Activated naive CD4-positive, alpha-beta T cell treated with anti-CD3 and anti-CD28 coated beads for 36 hours (primary cell): ENCODE data around the gene KCNF1. TPM values are rescaled to one million over a fixed set of nuclear protein-coding genes. Genes with fewer than 3 reads are reported as not detected.

Source experiments
- CTCF ChIA-PET: fragments of 350-600 bp; sonication (Branson Sonifier 250); formaldehyde crosslinking; loops from one replicate; lab custom pipeline; 2021; ENCODE audit warnings: antibody characterized with exemption; lab: Charles Lee
- DNase-seq: peaks from one replicate; pipeline ENCODE4 v3.0.0-alpha.2; 2020
- H3K27ac Mint-ChIP-seq: one replicate; pipeline ENCODE4 v1.8.0; 2021; ENCODE audit warnings: mild to moderate bottlenecking, mixed read lengths
- H3K27me3 Mint-ChIP-seq: one replicate; pipeline ENCODE4 v1.8.0; 2021; ENCODE audit warnings: low read depth, mixed read lengths
- H3K36me3 Mint-ChIP-seq: one replicate; pipeline ENCODE4 v1.8.0; 2021; ENCODE audit warnings: low read depth, mixed read lengths
- H3K4me1 Mint-ChIP-seq: one replicate; pipeline ENCODE4 v1.8.0; 2021; ENCODE audit warnings: low read depth, mixed read lengths
- H3K4me3 Mint-ChIP-seq: one replicate; pipeline ENCODE4 v1.8.0; 2021; ENCODE audit warnings: mild to moderate bottlenecking, moderate library complexity, mixed read lengths
- H3K9me3 Mint-ChIP-seq: one replicate; pipeline ENCODE4 v1.8.0; 2021; ENCODE audit warnings: mixed read lengths
- intact Hi-C: fragments of 100-400 bp; cut with micrococcal nuclease; formaldehyde crosslinking; loops from one replicate; pipeline ENCODE4 v1.15.1; 2023
- total RNA-seq, 2 experiments: library from RNA; stranded (reverse); gene quantifications; one replicate each; pipeline ENCODE4 v1.2.3, GENCODE V29; 2021

The KCNF1 gene
- total RNA-seq, 2 experiments from 2014 or later: not detected

- peaks cover 6% of the 10 kb centered on the region for H3K27me3 Mint-ChIP-seq
- H3K36me3 Mint-ChIP-seq: no peaks in the 10 kb centered on the region
- no peak overlapping the region for H3K4me3 Mint-ChIP-seq
- no peaks in the 10 kb centered on the region for H3K4me1 Mint-ChIP-seq
- H3K9me3 Mint-ChIP-seq: no peaks in the 10 kb centered on the region
- no peak for DNase-seq
- CTCF ChIA-PET: interaction anchor here (1.0 kb wide), 1 partner anchor 60 kb away, joined by 3 read pairs; no protein-coding TSS in a partner anchor
- no peak overlapping the region for H3K27ac Mint-ChIP-seq
- intact Hi-C loops: no loop called here
These were observed 16.5 kb upstream of the KCNF1 start for GRCh38 chr2:10895231-10895630.

DNA sequence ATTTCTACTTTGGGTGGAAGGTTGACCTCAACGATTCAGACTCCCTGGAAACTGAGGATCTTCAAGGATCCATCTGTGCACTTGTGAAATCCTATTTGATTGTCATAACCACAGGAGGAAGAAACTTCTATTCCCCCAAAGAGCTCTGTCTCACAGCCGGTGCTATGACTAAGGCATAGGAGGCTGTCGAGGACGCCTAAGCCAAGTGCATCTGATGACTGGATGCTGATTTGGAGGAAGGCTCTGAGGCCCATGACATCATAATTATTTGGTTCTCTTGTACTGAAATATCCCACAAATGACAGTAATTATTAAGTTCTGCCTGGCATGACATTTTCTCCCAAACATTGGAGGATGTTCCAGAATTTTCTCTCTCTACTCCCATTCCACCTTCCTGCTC, 13.8 kb upstream of the KCNF1 start:
- no peaks in the 10 kb centered on the region for H3K4me1 Mint-ChIP-seq
- no peak overlapping the region for H3K27ac Mint-ChIP-seq
- DNase-seq: no peak
- CTCF ChIA-PET: no interaction called here
- H3K27me3 Mint-ChIP-seq: peaks cover 6% of the 10 kb centered on the region
- intact Hi-C loops: no loop called here
- H3K4me3 Mint-ChIP-seq: no peak overlapping the region
- H3K9me3 Mint-ChIP-seq: no peaks in the 10 kb centered on the region
- no peaks in the 10 kb centered on the region for H3K36me3 Mint-ChIP-seq

GRCh38 chr2:10900216-10901109, 11.3 kb upstream of the KCNF1 start:
- intact Hi-C loops: loop anchor here (1.0 kb wide), 1 partner anchor 65 kb away; no protein-coding TSS in a partner anchor
- Mint-ChIP-seq H3K4me1 (no peaks in the 10 kb centered on the region), H3K4me3 (no peak overlapping the region), H3K27me3 (peaks cover 4% of the 10 kb centered on the region), H3K27ac (no peak overlapping the region), H3K9me3 (no peaks in the 10 kb centered on the region), H3K36me3 (no peaks in the 10 kb centered on the region)
- CTCF ChIA-PET: interaction anchor here (0.6 to 1.2 kb wide), 4 partner anchors 8 to 764 kb away, joined by 3 to 4 read pairs (median 4); no protein-coding TSS in a partner anchor
- DNase-seq: peak; percentile 23

GRCh38 chr2:10901160-10901939, 10.4 kb upstream of the KCNF1 start:
- no peak for DNase-seq
- Mint-ChIP-seq H3K9me3 (no peaks in the 10 kb centered on the region), H3K4me3 (no peak overlapping the region), H3K4me1 (no peaks in the 10 kb centered on the region), H3K36me3 (no peaks in the 10 kb centered on the region), H3K27me3 (peaks cover 2% of the 10 kb centered on the region), H3K27ac (no peak overlapping the region)
- CTCF ChIA-PET: interaction anchor here (0.9 to 1.2 kb wide), 2 partner anchors 66 to 69 kb away, joined by 4 read pairs; no protein-coding TSS in a partner anchor
- intact Hi-C loops: no loop called here

GRCh38 chr2:10903861-10904210, 7.9 kb upstream of the KCNF1 start:
- no peaks in the 10 kb centered on the region for H3K27me3 Mint-ChIP-seq
- intact Hi-C loops: no loop called here
- H3K27ac Mint-ChIP-seq: no peak overlapping the region
- no peaks in the 10 kb centered on the region for H3K9me3 Mint-ChIP-seq
- H3K36me3 Mint-ChIP-seq: no peaks in the 10 kb centered on the region
- no peak overlapping the region for H3K4me3 Mint-ChIP-seq
- DNase-seq: no peak
- CTCF ChIA-PET: interaction anchor here (0.7 kb wide), 1 partner anchor 21 kb away, joined by 9 read pairs; no protein-coding TSS in a partner anchor
- H3K4me1 Mint-ChIP-seq: no peaks in the 10 kb centered on the region

GRCh38 chr2:10904455-10904854, 7.3 kb upstream of the KCNF1 start:
- no peaks in the 10 kb centered on the region for H3K4me1 Mint-ChIP-seq

GRCh38 chr2:10905006-10905861, 6.5 kb upstream of the KCNF1 start:
- no peaks in the 10 kb centered on the region for H3K4me1 Mint-ChIP-seq
- H3K27me3 Mint-ChIP-seq: peaks cover 2% of the 10 kb centered on the region
- no peak overlapping the region for H3K4me3 Mint-ChIP-seq
- no peaks in the 10 kb centered on the region for H3K9me3 Mint-ChIP-seq
- H3K27ac Mint-ChIP-seq: no peak overlapping the region
- no peaks in the 10 kb centered on the region for H3K36me3 Mint-ChIP-seq
- CTCF ChIA-PET: interaction anchor here (0.8 kb wide), 1 partner anchor 10 kb away, joined by 3 read pairs; no protein-coding TSS in a partner anchor
- DNase-seq: no peak
- intact Hi-C loops: no loop called here

More at GRCh38 chr2:10904455-10904854, 7.3 kb upstream of the KCNF1 start:
- H3K27me3 Mint-ChIP-seq: no peaks in the 10 kb centered on the region
- intact Hi-C loops: no loop called here
- H3K27ac Mint-ChIP-seq: no peak overlapping the region
- DNase-seq: no peak
- CTCF ChIA-PET: interaction anchor here (0.7 kb wide), 1 partner anchor 21 kb away, joined by 9 read pairs; no protein-coding TSS in a partner anchor
- no peaks in the 10 kb centered on the region for H3K36me3 Mint-ChIP-seq
- no peak overlapping the region for H3K4me3 Mint-ChIP-seq
- no peaks in the 10 kb centered on the region for H3K9me3 Mint-ChIP-seq

GRCh38 chr2:10905862-10906143, 5.9 kb upstream of the KCNF1 start:
- Mint-ChIP-seq H3K9me3 (no peaks in the 10 kb centered on the region), H3K27me3 (peaks cover 5% of the 10 kb centered on the region), H3K4me1 (peaks cover under 1% of the 10 kb centered on the region), H3K4me3 (no peak overlapping the region), H3K27ac (no peak overlapping the region), H3K36me3 (no peaks in the 10 kb centered on the region)
- intact Hi-C loops: no loop called here
- DNase-seq: no peak
- CTCF ChIA-PET: interaction anchor here (0.8 kb wide), 1 partner anchor 10 kb away, joined by 3 read pairs; no protein-coding TSS in a partner anchor

GRCh38 chr2:10906926-10907625, 4.7 kb upstream of the KCNF1 start:
- intact Hi-C loops: no loop called here
- CTCF ChIA-PET: interaction anchor here (1.3 to 1.4 kb wide), 2 partner anchors 74 to 217 kb away, joined by 3 read pairs; no protein-coding TSS in a partner anchor
- H3K4me3 Mint-ChIP-seq: no peak overlapping the region
- H3K9me3 Mint-ChIP-seq: no peaks in the 10 kb centered on the region
- no peak for DNase-seq
- H3K36me3 Mint-ChIP-seq: no peaks in the 10 kb centered on the region
- no peak overlapping the region for H3K27ac Mint-ChIP-seq
- H3K4me1 Mint-ChIP-seq: peaks cover 4% of the 10 kb centered on the region
- peaks cover 8% of the 10 kb centered on the region for H3K27me3 Mint-ChIP-seq

GRCh38 chr2:10908195-10908594, 3.5 kb upstream of the KCNF1 start:
- Mint-ChIP-seq H3K27ac (no peak overlapping the region), H3K9me3 (no peaks in the 10 kb centered on the region), H3K4me1 (peaks cover 9% of the 10 kb centered on the region), H3K4me3 (no peak overlapping the region), H3K36me3 (peaks cover 2% of the 10 kb centered on the region), H3K27me3 (peaks cover 17% of the 10 kb centered on the region)
- CTCF ChIA-PET: interaction anchor here (0.7 to 1.6 kb wide), 3 partner anchors 8 to 216 kb away, joined by 3 to 4 read pairs (median 4); no protein-coding TSS in a partner anchor
- DNase-seq: no peak
- intact Hi-C loops: no loop called here
